GM12878 (cell line): ENCODE measurements around the gene MYL6B. TPM values are rescaled to one million over a fixed set of nuclear protein-coding genes. Genes with fewer than 3 reads are reported as not detected.

ENCODE experiments used
- ATAC-seq: fragments of 200-7000 bp; cut with Tn5 transposase; 3 replicates; pipeline ENCODE4 v1.9.1; 2020; ENCODE audit warnings: mild to moderate bottlenecking, moderate library complexity
- BruUV-seq: library from RNA; stranded (reverse); fragments of 400-500 nt; replicated peaks from 2 replicates; lab custom pipeline; 2021; lab: Mats Ljungman, UMichigan
- CTCF ChIA-PET: fragments of 300-600 bp; sonication (Branson Sonifier 250); formaldehyde crosslinking; extraction: SDS; loops from one replicate; lab custom pipeline; 2021; ENCODE audit warnings: inconsistent platforms; lab: Yijun Ruan, JAX
- POLR2A ChIA-PET: fragments of 350-600 bp; formaldehyde crosslinking; extraction: SDS; loops from one replicate; lab custom pipeline; 2021; ENCODE audit warnings: inconsistent platforms; lab: Charles Lee
- RAD21 ChIA-PET: fragments of 300-600 bp; sonication (Branson Sonifier 250); formaldehyde crosslinking; loops from one replicate; lab custom pipeline; 2023; ENCODE audit warnings: antibody characterized with exemption; ENCODE audit not compliant: unreplicated experiment; lab: Charles Lee
- SMC1A ChIA-PET: fragments of 300-600 bp; sonication (Branson Sonifier 250); formaldehyde crosslinking; loops from one replicate; lab custom pipeline; 2023; ENCODE audit not compliant: unreplicated experiment, uncharacterized antibody; lab: Charles Lee
- DNase-seq: peaks from one replicate; pipeline ENCODE4 v3.0.0-alpha.2; 2011; ENCODE audit warnings: low read depth, low spot score
- FAIRE-seq: peaks from 3 replicates; lab custom pipeline; 2011; peaks lifted over from hg19 to GRCh38; lab: Jason Lieb, UNC
- H2AFZ ChIP-seq: 2 replicates; pipeline ENCODE4 v1.6.0; 2011; ENCODE audit warnings: low read depth, low read length, control low read depth; ENCODE audit not compliant: control insufficient read depth
- H3K27ac ChIP-seq: 2 replicates; pipeline ENCODE4 v1.5.1; 2011; ENCODE audit warnings: control low read depth; ENCODE audit not compliant: control insufficient read depth, insufficient read depth
- H3K27me3 ChIP-seq, 2 experiments: replicated peaks in 1 of 2; 2 replicates each; pipeline versions ENCODE4 v1.6.0 to v1.6.1; 2011; ENCODE audit warnings: low read length in 1 of 2; ENCODE audit not compliant: control insufficient read depth in 2 of 2, insufficient read depth in 2 of 2
- H3K36me3 ChIP-seq, 2 experiments: 2 replicates each; pipeline ENCODE4 v1.5.1; 2011; ENCODE audit warnings: low read length in 1 of 2; ENCODE audit not compliant: control insufficient read depth in 2 of 2, insufficient read depth in 2 of 2
- H3K4me1 ChIP-seq: 2 replicates; pipeline ENCODE4 v1.6.1; 2011; ENCODE audit warnings: mild to moderate bottlenecking, low read length, moderate library complexity, mixed read lengths; ENCODE audit not compliant: control insufficient read depth, insufficient read depth
- H3K4me2 ChIP-seq: 2 replicates; pipeline ENCODE4 v1.6.0; 2011; ENCODE audit warnings: control low read depth; ENCODE audit not compliant: control insufficient read depth, insufficient read depth
- H3K4me3 ChIP-seq: fragments of 200-600 bp; sonication (generic); 2 replicates; pipeline ENCODE4 v1.5.1; 2016
- H3K79me2 ChIP-seq: 2 replicates; pipeline ENCODE4 v1.6.0; 2011; ENCODE audit warnings: low read length; ENCODE audit not compliant: control insufficient read depth, insufficient read depth
- H3K9ac ChIP-seq: 2 replicates; pipeline ENCODE4 v1.8.0; 2011; ENCODE audit warnings: low read length, control low read depth, mixed read lengths; ENCODE audit not compliant: control insufficient read depth, insufficient read depth
- H3K9me3 ChIP-seq: replicated peaks from 3 replicates; pipeline ENCODE4 v1.5.1; 2011; ENCODE audit warnings: mild to moderate bottlenecking, low read length; ENCODE audit not compliant: control insufficient read depth, insufficient read depth
- H4K20me1 ChIP-seq: 2 replicates; pipeline ENCODE4 v1.6.0; 2011; ENCODE audit not compliant: control insufficient read depth, insufficient read depth
- ATF2 ChIP-seq: IDR thresholded peaks from 2 replicates; pipeline ENCODE4 v1.6.1; 2012; ENCODE audit warnings: low read length, inconsistent platforms
- BMI1 ChIP-seq: fragments of 450-650 bp; IDR thresholded peaks from 2 replicates; pipeline ENCODE4 v1.6.1; 2016; ENCODE audit warnings: mild to moderate bottlenecking, moderate library complexity, borderline replicate concordance
- DPF2 ChIP-seq: fragments of 450-650 bp; IDR thresholded peaks from 2 replicates; pipeline ENCODE4 v1.6.1; 2017; ENCODE audit warnings: mild to moderate bottlenecking
- ESRRA ChIP-seq: IDR thresholded peaks from 2 replicates; pipeline ENCODE4 v1.6.1; 2012; ENCODE audit warnings: mild to moderate bottlenecking, low read length, improper control_type of control experiment
- HCFC1 ChIP-seq: fragments of 150-350 bp; IDR thresholded peaks from 2 replicates; pipeline ENCODE4 v1.6.1; 2014; ENCODE audit warnings: low read length
- MXI1 ChIP-seq: fragments of 150-350 bp; IDR thresholded peaks from 2 replicates; pipeline ENCODE4 v1.6.1; 2011; ENCODE audit warnings: low read depth, mild to moderate bottlenecking, inconsistent platforms, low read length, improper control_type of control experiment
- NBN ChIP-seq: fragments of 450-650 bp; IDR thresholded peaks from 2 replicates; pipeline ENCODE4 v1.6.1; 2016
- PML ChIP-seq: IDR thresholded peaks from 2 replicates; pipeline ENCODE4 v1.6.1; 2012; ENCODE audit warnings: low read length, inconsistent platforms
- POLR2AphosphoS2 ChIP-seq: IDR thresholded peaks from 2 replicates; pipeline ENCODE4 v1.6.1; 2011; ENCODE audit warnings: low read depth, mild to moderate bottlenecking, low read length, improper control_type of control experiment, moderate library complexity
- SKIL ChIP-seq: fragments of 450-650 bp; IDR thresholded peaks from 2 replicates; pipeline ENCODE4 v1.6.1; 2017; ENCODE audit warnings: mild to moderate bottlenecking, low read depth, inconsistent platforms; ENCODE audit not compliant: poor library complexity, severe bottlenecking
- SMARCA5 ChIP-seq: fragments of 450-650 bp; IDR thresholded peaks from 2 replicates; pipeline ENCODE4 v1.6.1; 2017; ENCODE audit warnings: mild to moderate bottlenecking
- STAT1 ChIP-seq: fragments of 450-650 bp; conservative IDR thresholded peaks from 2 replicates; pipeline ENCODE4 v1.6.1; 2014; ENCODE audit warnings: antibody characterized with exemption, mild to moderate bottlenecking
- TAF1 ChIP-seq: IDR thresholded peaks from 2 replicates; pipeline ENCODE4 v1.6.1; 2011; ENCODE audit warnings: mild to moderate bottlenecking, low read depth, low read length, borderline replicate concordance
- TCF3 ChIP-seq: IDR thresholded peaks from 2 replicates; pipeline ENCODE4 v1.6.1; 2012; ENCODE audit warnings: low read depth, mild to moderate bottlenecking, low read length, borderline replicate concordance; ENCODE audit not compliant: insufficient read depth
- ZBTB11 ChIP-seq: fragments of 450-650 bp; formaldehyde crosslinking; IDR thresholded peaks from 2 replicates; pipeline ENCODE4 v1.5.0; 2022; ENCODE audit warnings: mild to moderate bottlenecking, missing genetic modification characterization
- ZNF207 ChIP-seq: fragments of 450-650 bp; IDR thresholded peaks from 2 replicates; pipeline ENCODE4 v1.6.1; 2014; ENCODE audit warnings: antibody characterized with exemption, mild to moderate bottlenecking, borderline replicate concordance
- WGBS: methylation state at CpG from one replicate; pipeline ENCODE4 v1.1.6; 2016; ENCODE audit warnings: low lambda C conversion rate; ENCODE audit not compliant: insufficient replicate concordance, insufficient coverage; ENCODE audit errors: missing lambda C conversion rate; 5-methylcytosine and 5-hydroxymethylcytosine counted together
- in situ Hi-C: fragments of 300-500 bp; cut with MboI; formaldehyde crosslinking; loops from 9 replicates; pipeline ENCODE4 v1.14.3; 2018; ENCODE audit warnings: mixed read lengths
- intact Hi-C: fragments of 100-400 bp; cut with micrococcal nuclease; formaldehyde crosslinking; loops from one replicate; pipeline ENCODE4 v1.14.2; 2022; ENCODE audit not compliant: unreplicated experiment
- polyA plus RNA-seq, 11 experiments: library from polyadenylated mRNA; depleted of rRNA in 4 of 11; unstranded in 6 of 11; stranded (reverse) in 5 of 11; fragments of >200 nt; fragmentation: Nextera tagmentation in 4 of 11; fragmentation: Illumina TruSeq in 1 of 11; extraction: Ambion mirVana in 4 of 11; extraction: Trizol in 1 of 11; gene quantifications; 1 replicate in 1 of 11; 2 replicates in 10 of 11; pipeline versions ENCODE4 v1.2.1 to v1.2.3, GENCODE V29; 2011 to 2016; ENCODE audit warnings: inconsistent platforms in 2 of 11, missing spikeins in 2 of 11, low read depth in 1 of 11
- total RNA-seq, 4 experiments: library from RNA; depleted of rRNA in 3 of 4; stranded (reverse); fragments of >200 nt in 3 of 4; fragmentation: Illumina TruSeq in 1 of 4; extraction: Trizol in 1 of 4; gene quantifications; 2 replicates each; pipeline versions ENCODE4 v1.2.1 to v1.2.3, GENCODE V29; 2013 to 2021

Gene MYL6B
- total and polyA plus RNA-seq, 10 of the 15 experiments (the other 5 are each of a cell fraction or from before 2014, with no cell fraction given): 75.5 to 153 (median 114) TPM

GRCh38 chr12:56158029-56158925, 5.9 kb downstream of the MYL6B start, which contains the start of gene MYL6:
Gene MYL6, plus strand, starts transcription at chr12:56158359. Its CDS starts 43 bp downstream, at chr12:56158402.
- ChIA-PET CTCF (interaction anchor here (0.8 to 2.2 kb wide), 9 partner anchors 14 to 306 kb away, joined by 4 to 13 read pairs (median 4); partner anchors contain the start of genes ESYT1 and SMARCC2), POLR2A (interaction anchor here (0.6 to 2.5 kb wide), 14 partner anchors 14 to 1095 kb away, joined by 3 to 19 read pairs (median 4); partner anchors contain the start of genes ESYT1, PA2G4, RAB5B and RNF41), RAD21 (interaction anchor here (1.2 to 2.8 kb wide), 7 partner anchors 18 to 63 kb away, joined by 3 to 18 read pairs (median 5); partner anchors contain the start of genes ESYT1, RNF41, SMARCC2 and ZC3H10), SMC1A (interaction anchor here (1.0 to 2.4 kb wide), 4 partner anchors 29 to 33 kb away, joined by 3 to 12 read pairs (median 6); partner anchors contain the start of genes ESYT1 and SMARCC2)
- intact Hi-C loops: loop anchor here (2.0 kb wide), 1 partner anchor 31 kb away; the partner anchor contains the start of gene SMARCC2
- Histone ChIP-seq H3K4me1 (peaks cover 24% of the 10 kb centered on the region), H3K9ac (peak within 1 kb of the TSS; percentile 89), H2AFZ (peak within 1 kb of the TSS; percentile 71), H3K4me2 (peak within 1 kb of the TSS; percentile 98), H4K20me1 (no peaks in the 10 kb centered on the region), H3K27me3 (no peaks in the 10 kb centered on the region), H3K79me2 (peaks cover 41% of the 10 kb centered on the region), H3K4me3 (peak within 1 kb of the TSS; percentile 90), H3K27ac (peak within 1 kb of the TSS; percentile 91), H3K36me3 (peaks cover 23 to 28% of the 10 kb centered on the region in 2 experiments), H3K9me3 (no peaks in the 10 kb centered on the region)
- ATAC-seq: peak; percentile 87
- FAIRE-seq: peak; percentile 99
- 0% methylated on average over 27 of the region's 30 CpGs for WGBS
- peak; percentile 88 for DNase-seq
- in situ Hi-C loops: no loop called here
- no TSS peak for BruUV-seq
- peak; percentile 74; the same call in 1 of the 2 replicates for TF ChIP-seq ZNF207
- TF ChIP-seq ESRRA: no peak
- TF ChIP-seq SMARCA5: peak; percentile 36
- peak; percentile 82; the same call in 1 of the 2 replicates for TF ChIP-seq TCF3
- peak; percentile 46 for TF ChIP-seq MXI1
- TF ChIP-seq DPF2: peak; percentile 70
- TF ChIP-seq SKIL: peak; percentile 61
- TF ChIP-seq BMI1: peak; percentile 74; the same call in 1 of the 2 replicates
- TF ChIP-seq NBN: peak; percentile 100
- peak; percentile 99 for TF ChIP-seq POLR2AphosphoS2
- no peak for TF ChIP-seq STAT1
- TF ChIP-seq HCFC1: no peak; the same call in 1 of the 2 replicates
- peak; percentile 99 for TF ChIP-seq PML
- TF ChIP-seq TAF1: peak; percentile 89
- peak; percentile 53 for TF ChIP-seq ZBTB11 (CRISPR knock-in tag)
- peak; percentile 88 for TF ChIP-seq ATF2
